HG03039 (cell line): ENCODE data around the gene DNAH2.
"Not testable (repeated sequence)": the region's sequence is repeated elsewhere in the genome, so short reads cannot be mapped to it uniquely, and the experiment has no call there.

Experiments
- ATAC-seq: cut with Tn5 transposase; IDR thresholded peaks from one replicate; pipeline ENCODE4 v1.9.1; 2021; ENCODE audit warnings: mild to moderate bottlenecking, moderate library complexity; ENCODE audit not compliant: unreplicated experiment

DNAH2 gene

GRCh38 chr17:7769854-7770253 lies 52.3 kb downstream of the DNAH2 start:
- no peak for ATAC-seq

- ATAC-seq = no peak
Measured at GRCh38 chr17:7774055-7774521, 56.5 kb downstream of the DNAH2 start.

GRCh38 chr17:7775051-7775450 lies 57.5 kb downstream of the DNAH2 start:
- no peak for ATAC-seq

GRCh38 chr17:7777017-7777416 lies 59.5 kb downstream of the DNAH2 start:
- no peak for ATAC-seq

- no peak for ATAC-seq
Measured at GRCh38 chr17:7780736-7781135, 63.2 kb downstream of the DNAH2 start.

GRCh38 chr17:7781429-7781828 lies 63.9 kb downstream of the DNAH2 start:
- no peak for ATAC-seq

GRCh38 chr17:7782240-7782639 lies 64.7 kb downstream of the DNAH2 start:
- no peak for ATAC-seq

GRCh38 chr17:7786866-7787265 lies 69.3 kb downstream of the DNAH2 start:
- ATAC-seq = no peak

GRCh38 chr17:7789131-7789530 lies 71.6 kb downstream of the DNAH2 start:
- ATAC-seq = no peak

- ATAC-seq = no peak
Measured at GRCh38 chr17:7790150-7790549, 72.6 kb downstream of the DNAH2 start.

GRCh38 chr17:7792611-7793010 lies 75.1 kb downstream of the DNAH2 start:
- no peak for ATAC-seq

GRCh38 chr17:7794075-7794663 lies 76.6 kb downstream of the DNAH2 start:
- no peak for ATAC-seq

- ATAC-seq = no peak
Measured at GRCh38 chr17:7797976-7798375, 80.4 kb downstream of the DNAH2 start.

GRCh38 chr17:7798839-7799238 lies 81.3 kb downstream of the DNAH2 start:
- no peak for ATAC-seq

- ATAC-seq = no peak
Measured at GRCh38 chr17:7803981-7804380, 86.4 kb downstream of the DNAH2 start.

- no peak for ATAC-seq
Measured at GRCh38 chr17:7806587-7806986, 89.0 kb downstream of the DNAH2 start.

- no peak for ATAC-seq
Measured at GRCh38 chr17:7807206-7807605, 89.7 kb downstream of the DNAH2 start.

- ATAC-seq = no peak
Measured at GRCh38 chr17:7809086-7809790, 91.7 kb downstream of the DNAH2 start.

- ATAC-seq = not testable (repeated sequence)
Measured at GRCh38 chr17:7809791-7810343, 92.3 kb downstream of the DNAH2 start.

- no peak for ATAC-seq
Measured at GRCh38 chr17:7811251-7811650, 93.7 kb downstream of the DNAH2 start.

GRCh38 chr17:7814969-7815368 lies 97.4 kb downstream of the DNAH2 start:
- no peak for ATAC-seq

GRCh38 chr17:7816926-7817642 lies 99.5 kb downstream of the DNAH2 start:
- no peak for ATAC-seq
